ENCODE data around the gene CABP7.

Gene CABP7

GRCh38 chr22:29732883-29733282 is 13.1 kb downstream of the CABP7 start:
- Histone ChIP-seq H3K9me3 (ENCODE audit: insufficient read depth, low read length, severe bottlenecking) (no peaks in the 10 kb centered on the region), H2AFZ (ENCODE audit: low read depth, low read length) (no peak overlapping the region), H3K79me2 (ENCODE audit: insufficient read depth, low read length) (no peaks in the 10 kb centered on the region), H3K9ac (ENCODE audit: low read depth, low read length) (no peak overlapping the region), H3K27ac (ENCODE audit: low read length) (no peak overlapping the region), H3K4me1 (ENCODE audit: insufficient read depth, low read length) (no peaks in the 10 kb centered on the region), H3K27me3 (ENCODE audit: insufficient read depth, low read length, poor library complexity) (no peaks in the 10 kb centered on the region), H3K4me2 (ENCODE audit: insufficient read depth, low read length) (no peak overlapping the region), H3K4me3 (ENCODE audit: low read depth in 1 of 2, low read length in 2 of 2) (no peak overlapping the region), H3K36me3 (ENCODE audit: insufficient read depth, low read length) (peaks cover 12% of the 10 kb centered on the region), H4K20me1 (ENCODE audit: insufficient read depth, low read length) (no peaks in the 10 kb centered on the region)
- DNase-seq (no peak), ATAC-seq (ENCODE audit: insufficient read depth, low read depth) (no peak)
- TF ChIP-seq EZH2 (IDR thresholded peaks at IDR 0.05; ENCODE audit: borderline replicate concordance, low read depth, low read length, severe bottlenecking) = no peak
- TF ChIP-seq, protein P1, sequence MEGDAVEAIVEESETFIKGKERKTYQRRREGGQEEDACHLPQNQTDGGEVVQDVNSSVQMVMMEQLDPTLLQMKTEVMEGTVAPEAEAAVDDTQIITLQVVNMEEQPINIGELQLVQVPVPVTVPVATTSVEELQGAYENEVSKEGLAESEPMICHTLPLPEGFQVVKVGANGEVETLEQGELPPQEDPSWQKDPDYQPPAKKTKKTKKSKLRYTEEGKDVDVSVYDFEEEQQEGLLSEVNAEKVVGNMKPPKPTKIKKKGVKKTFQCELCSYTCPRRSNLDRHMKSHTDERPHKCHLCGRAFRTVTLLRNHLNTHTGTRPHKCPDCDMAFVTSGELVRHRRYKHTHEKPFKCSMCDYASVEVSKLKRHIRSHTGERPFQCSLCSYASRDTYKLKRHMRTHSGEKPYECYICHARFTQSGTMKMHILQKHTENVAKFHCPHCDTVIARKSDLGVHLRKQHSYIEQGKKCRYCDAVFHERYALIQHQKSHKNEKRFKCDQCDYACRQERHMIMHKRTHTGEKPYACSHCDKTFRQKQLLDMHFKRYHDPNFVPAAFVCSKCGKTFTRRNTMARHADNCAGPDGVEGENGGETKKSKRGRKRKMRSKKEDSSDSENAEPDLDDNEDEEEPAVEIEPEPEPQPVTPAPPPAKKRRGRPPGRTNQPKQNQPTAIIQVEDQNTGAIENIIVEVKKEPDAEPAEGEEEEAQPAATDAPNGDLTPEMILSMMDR (IDR thresholded peaks at IDR 0.05; ENCODE audit: borderline replicate concordance, extremely low read depth, low read length, poor library complexity, severe bottlenecking) = no peak

GRCh38 chr22:29733362-29734201 is 13.8 kb downstream of the CABP7 start:
- H3K4me1 ChIP-seq (ENCODE audit: insufficient read depth, low read length) = no peaks in the 10 kb centered on the region
- no peaks in the 10 kb centered on the region for H3K79me2 ChIP-seq (ENCODE audit: insufficient read depth, low read length)
- no peaks in the 10 kb centered on the region for H3K9me3 ChIP-seq (ENCODE audit: insufficient read depth, low read length, severe bottlenecking)
- no peak overlapping the region for H3K9ac ChIP-seq (ENCODE audit: low read depth, low read length)
- H3K27me3 ChIP-seq (ENCODE audit: insufficient read depth, low read length, poor library complexity) = no peaks in the 10 kb centered on the region
- H3K36me3 ChIP-seq (ENCODE audit: insufficient read depth, low read length) = peaks cover 12% of the 10 kb centered on the region
- no peak overlapping the region for H3K27ac ChIP-seq (ENCODE audit: low read length)
- DNase-seq (no peak), ATAC-seq (ENCODE audit: insufficient read depth, low read depth) (no peak)
- no peaks in the 10 kb centered on the region for H4K20me1 ChIP-seq (ENCODE audit: insufficient read depth, low read length)
- no peak overlapping the region for H2AFZ ChIP-seq (ENCODE audit: low read depth, low read length)
- no peak overlapping the region for H3K4me2 ChIP-seq (ENCODE audit: insufficient read depth, low read length)
- TF ChIP-seq EZH2 (IDR thresholded peaks at IDR 0.05; ENCODE audit: borderline replicate concordance, low read depth, low read length, severe bottlenecking) = no peak
- TF ChIP-seq, protein P1 (IDR thresholded peaks at IDR 0.05; ENCODE audit: borderline replicate concordance, extremely low read depth, low read length, poor library complexity, severe bottlenecking) = no peak
- H3K4me3 ChIP-seq (ENCODE audit: low read depth in 1 of 2, low read length in 2 of 2) = no peak overlapping the region

GRCh38 chr22:29734406-29734805 is 14.6 kb downstream of the CABP7 start:
- Histone ChIP-seq H3K36me3 (ENCODE audit: insufficient read depth, low read length) (peaks cover 14% of the 10 kb centered on the region), H2AFZ (ENCODE audit: low read depth, low read length) (no peak overlapping the region), H3K79me2 (ENCODE audit: insufficient read depth, low read length) (no peaks in the 10 kb centered on the region), H3K9me3 (ENCODE audit: insufficient read depth, low read length, severe bottlenecking) (no peaks in the 10 kb centered on the region), H3K9ac (ENCODE audit: low read depth, low read length) (no peak overlapping the region), H3K27me3 (ENCODE audit: insufficient read depth, low read length, poor library complexity) (no peaks in the 10 kb centered on the region), H3K4me2 (ENCODE audit: insufficient read depth, low read length) (no peak overlapping the region), H3K4me3 (ENCODE audit: low read depth in 1 of 2, low read length in 2 of 2) (no peak overlapping the region), H3K4me1 (ENCODE audit: insufficient read depth, low read length) (no peaks in the 10 kb centered on the region), H4K20me1 (ENCODE audit: insufficient read depth, low read length) (no peaks in the 10 kb centered on the region), H3K27ac (ENCODE audit: low read length) (no peak overlapping the region)
- TF ChIP-seq EZH2 (IDR thresholded peaks at IDR 0.05; ENCODE audit: borderline replicate concordance, low read depth, low read length, severe bottlenecking) = no peak
- TF ChIP-seq, protein P1 (IDR thresholded peaks at IDR 0.05; ENCODE audit: borderline replicate concordance, extremely low read depth, low read length, poor library complexity, severe bottlenecking) = no peak
- ATAC-seq (ENCODE audit: insufficient read depth, low read depth) (no peak), DNase-seq (no peak)
